Activated T-helper 2 cell treated with anti-CD3 and anti-CD28 coated beads, Interferon-gamma antibody, Interleukin-2, Interleukin-4, amounts not matched to agents 10 μg/mL and 5 μg/mL and 100 μg/mL, durations not matched to agents 14 hours and 24 hours and 36 hours (primary cell): ENCODE results near the gene PLCB1. TPM values are rescaled to one million over a fixed set of nuclear protein-coding genes. Genes with fewer than 3 reads are reported as not detected.

Experiments used
- DNase-seq: peaks from one replicate; pipeline ENCODE4 v3.0.0; 2021; ENCODE audit warnings: low spot score
- H3K27ac Mint-ChIP-seq: one replicate; pipeline ENCODE4 v1.8.0; 2021; ENCODE audit warnings: mixed read lengths
- H3K27me3 Mint-ChIP-seq: one replicate; pipeline ENCODE4 v1.8.0; 2021; ENCODE audit warnings: low read depth, mixed read lengths
- H3K36me3 Mint-ChIP-seq: one replicate; pipeline ENCODE4 v1.8.0; 2021; ENCODE audit warnings: low read depth, mixed read lengths
- H3K4me1 Mint-ChIP-seq: one replicate; pipeline ENCODE4 v1.8.0; 2021; ENCODE audit warnings: low read depth, mixed read lengths
- H3K4me3 Mint-ChIP-seq: one replicate; pipeline ENCODE4 v1.8.0; 2021; ENCODE audit warnings: low read depth, mild to moderate bottlenecking, moderate library complexity, mixed read lengths
- H3K9me3 Mint-ChIP-seq: one replicate; pipeline ENCODE4 v1.8.0; 2021; ENCODE audit warnings: mixed read lengths
- intact Hi-C: fragments of 100-400 bp; cut with micrococcal nuclease; formaldehyde crosslinking; loops from one replicate; pipeline ENCODE4 v1.15.1; 2023
- total RNA-seq: library from RNA; stranded (reverse); gene quantifications from 2 replicates; pipeline ENCODE4 v1.2.3, GENCODE V29; 2022

PLCB1 gene
- total RNA-seq, 1 donor from 2014 or later: 2.6 TPM

GRCh38 chr20:8118039-8118438 lies 14.0 kb upstream of the PLCB1 start:
- peaks cover 18% of the 10 kb centered on the region for H3K27me3 Mint-ChIP-seq
- no peaks in the 10 kb centered on the region for H3K9me3 Mint-ChIP-seq
- intact Hi-C loops: no loop called here
- H3K27ac Mint-ChIP-seq: no peak overlapping the region
- H3K36me3 Mint-ChIP-seq: no peaks in the 10 kb centered on the region
- H3K4me3 Mint-ChIP-seq: no peak overlapping the region
- no peaks in the 10 kb centered on the region for H3K4me1 Mint-ChIP-seq
- no peak for DNase-seq

- Mint-ChIP-seq H3K4me1 (no peaks in the 10 kb centered on the region), H3K27me3 (peaks cover 18% of the 10 kb centered on the region), H3K36me3 (no peaks in the 10 kb centered on the region), H3K27ac (no peak overlapping the region), H3K9me3 (no peaks in the 10 kb centered on the region), H3K4me3 (no peak overlapping the region)
- intact Hi-C loops: no loop called here
- no peak for DNase-seq
Observed at GRCh38 chr20:8118760-8119159, 13.3 kb upstream of the PLCB1 start.

DNA sequence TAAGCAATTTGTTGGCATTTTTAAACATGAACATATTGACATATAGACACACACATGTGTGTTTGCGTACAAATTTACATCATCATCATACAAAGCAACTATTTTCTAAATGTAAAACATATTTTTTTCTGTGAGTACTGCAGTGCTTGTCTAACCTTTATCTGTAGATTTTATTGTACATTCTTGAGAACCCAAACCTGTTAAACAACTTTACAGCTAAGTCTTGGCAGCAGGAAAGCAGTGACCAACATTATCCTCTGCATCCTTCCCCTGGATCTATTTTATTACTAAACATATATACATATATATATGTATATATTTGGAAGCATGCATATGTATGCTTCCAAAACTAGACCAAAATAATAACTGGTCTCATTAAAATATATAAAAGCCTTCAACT lies 10.4 kb upstream of the PLCB1 start:
- Mint-ChIP-seq H3K27me3 (peaks cover 32% of the 10 kb centered on the region), H3K9me3 (no peaks in the 10 kb centered on the region), H3K27ac (no peak overlapping the region), H3K4me1 (no peaks in the 10 kb centered on the region), H3K4me3 (no peak overlapping the region), H3K36me3 (no peaks in the 10 kb centered on the region)
- no peak for DNase-seq
- intact Hi-C loops: no loop called here

DNA sequence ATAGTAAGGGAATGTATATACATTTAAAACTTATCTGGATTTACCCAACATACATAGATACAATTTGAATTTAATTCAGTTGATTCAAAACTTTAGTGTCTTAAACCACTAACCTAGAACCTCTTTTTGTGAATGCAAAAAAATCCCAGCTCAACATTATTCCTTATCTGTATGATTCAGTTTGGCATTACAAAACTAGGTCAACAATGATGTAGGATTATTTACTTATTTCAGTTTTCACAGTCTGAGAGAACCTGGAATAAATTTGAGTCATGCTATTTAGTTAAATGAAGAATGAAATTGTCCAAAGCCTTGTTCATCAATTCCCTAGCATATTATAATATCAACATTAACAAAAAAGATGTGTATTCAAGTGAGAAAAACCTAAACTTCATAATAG lies 7.4 kb upstream of the PLCB1 start:
- peaks cover 32% of the 10 kb centered on the region for H3K27me3 Mint-ChIP-seq
- H3K9me3 Mint-ChIP-seq: no peaks in the 10 kb centered on the region
- no peak overlapping the region for H3K27ac Mint-ChIP-seq
- H3K36me3 Mint-ChIP-seq: no peaks in the 10 kb centered on the region
- DNase-seq: no peak
- H3K4me3 Mint-ChIP-seq: no peak overlapping the region
- intact Hi-C loops: no loop called here
- peaks cover 7% of the 10 kb centered on the region for H3K4me1 Mint-ChIP-seq

GRCh38 chr20:8126181-8126580 lies 5.9 kb upstream of the PLCB1 start:
- intact Hi-C loops: no loop called here
- H3K4me3 Mint-ChIP-seq: no peak overlapping the region
- DNase-seq: no peak
- no peaks in the 10 kb centered on the region for H3K9me3 Mint-ChIP-seq
- no peaks in the 10 kb centered on the region for H3K36me3 Mint-ChIP-seq
- peaks cover 30% of the 10 kb centered on the region for H3K27me3 Mint-ChIP-seq
- H3K27ac Mint-ChIP-seq: no peak overlapping the region
- peaks cover 7% of the 10 kb centered on the region for H3K4me1 Mint-ChIP-seq

- peaks cover 11% of the 10 kb centered on the region for H3K4me1 Mint-ChIP-seq
- H3K27ac Mint-ChIP-seq: no peak overlapping the region
- DNase-seq: no peak
- no peaks in the 10 kb centered on the region for H3K36me3 Mint-ChIP-seq
- peaks cover 35% of the 10 kb centered on the region for H3K27me3 Mint-ChIP-seq
- intact Hi-C loops: no loop called here
- no peak overlapping the region for H3K4me3 Mint-ChIP-seq
- H3K9me3 Mint-ChIP-seq: no peaks in the 10 kb centered on the region
Observed at GRCh38 chr20:8126841-8127378, 5.2 kb upstream of the PLCB1 start.

GRCh38 chr20:8127553-8128255 lies 4.4 kb upstream of the PLCB1 start:
- Mint-ChIP-seq H3K4me1 (peaks cover 11% of the 10 kb centered on the region), H3K36me3 (no peaks in the 10 kb centered on the region), H3K27me3 (peaks cover 35% of the 10 kb centered on the region), H3K9me3 (no peaks in the 10 kb centered on the region), H3K4me3 (no peak overlapping the region), H3K27ac (no peak overlapping the region)
- no peak for DNase-seq
- intact Hi-C loops: no loop called here

DNA sequence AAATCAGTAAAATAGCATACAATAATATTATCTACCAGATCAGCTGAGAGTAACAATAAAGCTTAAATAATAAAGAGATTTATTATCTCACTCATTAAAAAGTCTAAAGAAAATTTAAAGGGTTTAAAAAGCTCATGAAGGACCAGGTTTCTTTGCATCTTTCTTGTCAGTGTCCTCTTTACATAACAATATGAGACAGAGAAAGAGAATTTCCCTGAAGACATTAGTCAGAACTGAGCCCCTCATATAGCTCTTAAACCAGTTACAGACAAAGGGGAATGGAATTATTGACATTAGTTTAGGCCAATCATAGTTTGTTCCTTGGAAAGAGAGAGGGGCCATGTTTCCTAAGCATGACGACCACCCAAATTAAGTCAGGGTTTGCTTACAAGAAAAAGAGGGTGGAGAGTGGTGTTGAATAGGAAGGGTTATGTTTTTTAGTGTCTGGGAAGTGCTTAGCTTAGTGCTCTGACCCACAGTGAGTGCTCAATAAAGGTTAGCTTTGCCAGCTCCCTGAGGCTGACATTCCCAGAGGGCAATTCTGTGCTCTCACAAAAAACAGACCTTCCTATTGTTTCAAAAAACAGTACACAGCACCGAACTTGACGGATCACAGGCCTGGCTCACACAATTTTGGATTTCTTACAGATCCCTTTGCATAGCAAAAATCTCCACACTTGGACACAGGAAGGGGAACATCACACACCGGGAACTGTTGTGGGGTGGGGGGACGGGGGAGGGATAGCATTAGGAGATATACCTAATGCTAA lies 3.6 kb upstream of the PLCB1 start:
- no peak overlapping the region for H3K4me3 Mint-ChIP-seq
- intact Hi-C loops: no loop called here
- H3K36me3 Mint-ChIP-seq: no peaks in the 10 kb centered on the region
- H3K4me1 Mint-ChIP-seq: peaks cover 11% of the 10 kb centered on the region
- H3K9me3 Mint-ChIP-seq: no peaks in the 10 kb centered on the region
- DNase-seq: no peak
- H3K27me3 Mint-ChIP-seq: peaks cover 41% of the 10 kb centered on the region
- no peak overlapping the region for H3K27ac Mint-ChIP-seq

- Mint-ChIP-seq H3K4me1 (peaks cover 11% of the 10 kb centered on the region), H3K4me3 (no peak overlapping the region), H3K36me3 (no peaks in the 10 kb centered on the region), H3K27me3 (peaks cover 50% of the 10 kb centered on the region), H3K27ac (no peak overlapping the region), H3K9me3 (no peaks in the 10 kb centered on the region)
- intact Hi-C loops: no loop called here
- DNase-seq: no peak
Observed at GRCh38 chr20:8129211-8129976, 2.7 kb upstream of the PLCB1 start.

- DNase-seq: no peak
- H3K36me3 Mint-ChIP-seq: no peaks in the 10 kb centered on the region
- no peak overlapping the region for H3K4me3 Mint-ChIP-seq
- H3K4me1 Mint-ChIP-seq: peaks cover 11% of the 10 kb centered on the region
- H3K27ac Mint-ChIP-seq: no peak overlapping the region
- intact Hi-C loops: loop anchor here (1.0 to 10.0 kb wide), 4 partner anchors 56 to 534 kb away; no protein-coding TSS in a partner anchor
- peaks cover 52% of the 10 kb centered on the region for H3K27me3 Mint-ChIP-seq
- H3K9me3 Mint-ChIP-seq: no peaks in the 10 kb centered on the region
Observed at GRCh38 chr20:8130840-8131526, 1.1 kb upstream of the PLCB1 start.

- H3K27me3 Mint-ChIP-seq: peaks cover 53% of the 10 kb centered on the region
- no peak for DNase-seq
- intact Hi-C loops: loop anchor here (1.0 to 10.0 kb wide), 6 partner anchors 55 to 590 kb away; no protein-coding TSS in a partner anchor
- no peaks in the 10 kb centered on the region for H3K9me3 Mint-ChIP-seq
- H3K4me1 Mint-ChIP-seq: peaks cover 10% of the 10 kb centered on the region
- no peaks in the 10 kb centered on the region for H3K36me3 Mint-ChIP-seq
- no peak overlapping the region for H3K27ac Mint-ChIP-seq
- H3K4me3 Mint-ChIP-seq: peak overlapping the region; percentile 64
Observed at GRCh38 chr20:8132484-8133309, 631 bp downstream of the PLCB1 start.
